Activated CD4-positive, CD25-positive, alpha-beta regulatory T cell treated with anti-CD3 and anti-CD28 coated beads, Interleukin-2, amount 50 U/mL, for 72 hours (primary cell): ENCODE results near the gene RFX3.

Experiments used
- DNase-seq: peaks from one replicate; pipeline ENCODE4 v3.0.0; 2021

RFX3 gene

GRCh38 chr9:3268223-3268622 is 257.6 kb downstream of the RFX3 start:
- no peak for DNase-seq

- no peak for DNase-seq
These were observed 262.1 kb downstream of the RFX3 start for GRCh38 chr9:3263698-3264097.

GRCh38 chr9:3262826-3263529 is 262.8 kb downstream of the RFX3 start:
- no peak for DNase-seq

GRCh38 chr9:3261484-3261883 is 264.3 kb downstream of the RFX3 start:
- DNase-seq: no peak

- DNase-seq: no peak
These were observed 269.1 kb downstream of the RFX3 start for GRCh38 chr9:3256571-3257330.

GRCh38 chr9:3251309-3251708 is 274.5 kb downstream of the RFX3 start:
- no peak for DNase-seq

GRCh38 chr9:3250741-3251140 is 275.1 kb downstream of the RFX3 start:
- DNase-seq: no peak

- DNase-seq: no peak
These were observed 278.6 kb downstream of the RFX3 start for GRCh38 chr9:3247211-3247610.

GRCh38 chr9:3246241-3246640 is 279.6 kb downstream of the RFX3 start:
- no peak for DNase-seq

- DNase-seq: no peak
These were observed 280.7 kb downstream of the RFX3 start for GRCh38 chr9:3244963-3245653.

- no peak for DNase-seq
These were observed 282.1 kb downstream of the RFX3 start for GRCh38 chr9:3243683-3244082.

GRCh38 chr9:3241290-3241689 is 284.5 kb downstream of the RFX3 start:
- no peak for DNase-seq

- peak; percentile 61 for DNase-seq
These were observed 285.0 kb downstream of the RFX3 start for GRCh38 chr9:3240656-3241268.

- no peak for DNase-seq
These were observed 286.6 kb downstream of the RFX3 start for GRCh38 chr9:3239240-3239639.

- no peak for DNase-seq
These were observed 287.6 kb downstream of the RFX3 start for GRCh38 chr9:3238236-3238635.

- DNase-seq: no peak
These were observed 288.7 kb downstream of the RFX3 start for GRCh38 chr9:3237121-3237520.

GRCh38 chr9:3235497-3235896 is 290.3 kb downstream of the RFX3 start:
- DNase-seq: no peak

- DNase-seq: no peak
These were observed 300.9 kb downstream of the RFX3 start for GRCh38 chr9:3224931-3225330.

- DNase-seq: no peak
These were observed 310.1 kb downstream of the RFX3 start for GRCh38 chr9:3215658-3216057.

- no peak for DNase-seq
These were observed 311.1 kb downstream of the RFX3 start for GRCh38 chr9:3214741-3215140.

GRCh38 chr9:3205421-3206095 is 320.2 kb downstream of the RFX3 start:
- no peak for DNase-seq

GRCh38 chr9:3200331-3200774 is 325.4 kb downstream of the RFX3 start:
- DNase-seq: no peak

- no peak for DNase-seq
These were observed 332.0 kb downstream of the RFX3 start for GRCh38 chr9:3193791-3194190.
